DND-41 (cell line): ENCODE results near the gene CHN2.

Experiments used
- ATAC-seq: fragments of 200-7000 bp; cut with Tn5 transposase; 3 replicates; pipeline ENCODE4 v1.9.1; 2021; ENCODE audit warnings: low read depth; ENCODE audit not compliant: insufficient read depth
- DNase-seq: peaks from one replicate; pipeline ENCODE4 v3.0.0-alpha.2; 2020
- H2AFZ ChIP-seq: 2 replicates; pipeline ENCODE4 v1.6.0; 2012; ENCODE audit warnings: low read depth, low read length
- H3K27ac ChIP-seq: 2 replicates; pipeline ENCODE4 v1.5.1; 2012; ENCODE audit warnings: low read length, inconsistent platforms
- H3K27me3 ChIP-seq: fragments of 200-600 bp; sonication (generic); 2 replicates; pipeline ENCODE4 v1.6.0; 2012; ENCODE audit warnings: low read length, mild to moderate bottlenecking, inconsistent platforms; ENCODE audit not compliant: insufficient read depth, poor library complexity
- H3K36me3 ChIP-seq: 2 replicates; pipeline ENCODE4 v1.5.1; 2012; ENCODE audit warnings: low read length, inconsistent platforms; ENCODE audit not compliant: insufficient read depth
- H3K4me1 ChIP-seq: 2 replicates; pipeline ENCODE4 v1.5.1; 2012; ENCODE audit warnings: mild to moderate bottlenecking, low read length; ENCODE audit not compliant: insufficient read depth
- H3K4me2 ChIP-seq: 2 replicates; pipeline ENCODE4 v1.6.0; 2012; ENCODE audit warnings: mild to moderate bottlenecking, moderate library complexity, low read length, inconsistent platforms; ENCODE audit not compliant: insufficient read depth
- H3K4me3 ChIP-seq, 2 experiments: fragments of 200-600 bp in 1 of 2; shearing (Covaris generic) in 1 of 2; 2 replicates each; pipeline ENCODE4 v1.5.1; 2012 to 2016; ENCODE audit warnings: inconsistent platforms in 2 of 2, low read length in 2 of 2, mild to moderate bottlenecking in 2 of 2, low read depth in 1 of 2, moderate library complexity in 1 of 2
- H3K79me2 ChIP-seq: 2 replicates; pipeline ENCODE4 v1.6.0; 2012; ENCODE audit warnings: low read length, inconsistent platforms; ENCODE audit not compliant: insufficient read depth
- H3K9ac ChIP-seq: 2 replicates; pipeline ENCODE4 v1.6.0; 2012; ENCODE audit warnings: low read depth, mild to moderate bottlenecking, inconsistent platforms, low read length, moderate library complexity
- H3K9me3 ChIP-seq: 2 replicates; pipeline ENCODE4 v1.5.1; 2012; ENCODE audit warnings: low read length, moderate library complexity, mild to moderate bottlenecking, inconsistent platforms; ENCODE audit not compliant: insufficient read depth, severe bottlenecking
- H4K20me1 ChIP-seq: 2 replicates; pipeline ENCODE4 v1.6.0; 2012; ENCODE audit warnings: low read length; ENCODE audit not compliant: insufficient read depth
- EZH2 ChIP-seq: IDR thresholded peaks from 3 replicates; pipeline ENCODE4 v1.6.1; 2012; ENCODE audit warnings: borderline replicate concordance, low read depth, mild to moderate bottlenecking, moderate library complexity, low read length, inconsistent platforms; ENCODE audit not compliant: severe bottlenecking
- TF ChIP-seq, protein P1 (sequence below): IDR thresholded peaks from 2 replicates; pipeline ENCODE4 v1.5.1; 2012; ENCODE audit warnings: borderline replicate concordance, low read length, moderate library complexity, mild to moderate bottlenecking; ENCODE audit not compliant: poor library complexity, severe bottlenecking; ENCODE audit errors: extremely low read depth

Gene CHN2

DNA sequence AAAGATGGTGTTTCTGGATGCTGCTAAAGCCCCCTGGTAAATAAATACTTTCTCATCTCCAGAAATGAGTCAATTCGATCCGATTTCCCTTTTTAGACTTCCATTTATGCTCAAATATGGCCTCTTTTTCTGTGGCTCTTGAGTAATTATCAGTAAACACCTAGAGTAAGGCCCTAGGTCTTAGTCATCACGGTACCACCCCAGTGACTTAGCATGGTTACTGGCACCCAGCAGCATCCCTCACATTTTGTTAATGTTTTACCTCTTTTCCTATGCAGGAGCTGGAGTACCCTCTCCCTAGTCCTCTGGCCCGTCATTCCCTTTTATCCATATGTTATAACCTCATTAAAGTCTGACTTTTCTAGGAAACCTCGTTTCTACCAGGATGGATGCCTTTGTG lies 19.5 kb downstream of the CHN2 start:
- DNase-seq (no peak), ATAC-seq (no peak)
- H3K4me2 ChIP-seq: no peak overlapping the region

DNA sequence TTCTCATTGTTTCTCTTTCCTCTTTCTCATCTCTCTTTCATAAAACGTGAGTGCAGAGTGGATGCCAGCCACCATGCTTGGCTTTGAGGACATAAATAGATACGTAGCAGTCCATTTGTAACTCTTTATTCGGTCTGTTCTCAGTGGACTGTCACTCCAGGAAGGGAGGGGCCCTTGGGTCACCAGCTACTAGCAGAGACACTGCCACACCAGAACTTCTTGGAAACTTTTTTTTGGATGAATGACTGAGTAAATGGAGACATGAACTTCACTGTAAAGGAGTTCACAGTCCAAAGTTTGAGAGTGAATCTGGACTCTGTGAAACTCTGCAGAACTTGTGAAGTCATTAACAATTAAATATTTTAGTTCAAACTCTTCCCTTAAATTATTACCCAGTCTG lies 20.2 kb downstream of the CHN2 start:
- Histone ChIP-seq H3K36me3 (no peaks in the 10 kb centered on the region), H4K20me1 (no peaks in the 10 kb centered on the region), H3K27ac (no peak overlapping the region), H3K4me3 (no peak overlapping the region), H3K4me2 (no peak overlapping the region), H3K9me3 (no peaks in the 10 kb centered on the region), H3K79me2 (no peaks in the 10 kb centered on the region), H2AFZ (no peak overlapping the region), H3K4me1 (no peaks in the 10 kb centered on the region), H3K27me3 (no peaks in the 10 kb centered on the region), H3K9ac (no peak overlapping the region)
- ATAC-seq (no peak), DNase-seq (no peak)
- TF ChIP-seq EZH2: no peak
- TF ChIP-seq, protein P1, sequence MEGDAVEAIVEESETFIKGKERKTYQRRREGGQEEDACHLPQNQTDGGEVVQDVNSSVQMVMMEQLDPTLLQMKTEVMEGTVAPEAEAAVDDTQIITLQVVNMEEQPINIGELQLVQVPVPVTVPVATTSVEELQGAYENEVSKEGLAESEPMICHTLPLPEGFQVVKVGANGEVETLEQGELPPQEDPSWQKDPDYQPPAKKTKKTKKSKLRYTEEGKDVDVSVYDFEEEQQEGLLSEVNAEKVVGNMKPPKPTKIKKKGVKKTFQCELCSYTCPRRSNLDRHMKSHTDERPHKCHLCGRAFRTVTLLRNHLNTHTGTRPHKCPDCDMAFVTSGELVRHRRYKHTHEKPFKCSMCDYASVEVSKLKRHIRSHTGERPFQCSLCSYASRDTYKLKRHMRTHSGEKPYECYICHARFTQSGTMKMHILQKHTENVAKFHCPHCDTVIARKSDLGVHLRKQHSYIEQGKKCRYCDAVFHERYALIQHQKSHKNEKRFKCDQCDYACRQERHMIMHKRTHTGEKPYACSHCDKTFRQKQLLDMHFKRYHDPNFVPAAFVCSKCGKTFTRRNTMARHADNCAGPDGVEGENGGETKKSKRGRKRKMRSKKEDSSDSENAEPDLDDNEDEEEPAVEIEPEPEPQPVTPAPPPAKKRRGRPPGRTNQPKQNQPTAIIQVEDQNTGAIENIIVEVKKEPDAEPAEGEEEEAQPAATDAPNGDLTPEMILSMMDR: no peak

More for the DNA sequence above, 19.5 kb downstream of the CHN2 start:
- no peak overlapping the region for H3K4me3 ChIP-seq
- no peaks in the 10 kb centered on the region for H3K27me3 ChIP-seq
- no peak overlapping the region for H2AFZ ChIP-seq
- no peaks in the 10 kb centered on the region for H3K9me3 ChIP-seq
- no peaks in the 10 kb centered on the region for H3K4me1 ChIP-seq
- no peaks in the 10 kb centered on the region for H3K79me2 ChIP-seq
- no peak overlapping the region for H3K9ac ChIP-seq
- H3K36me3 ChIP-seq: no peaks in the 10 kb centered on the region
- no peak for TF ChIP-seq EZH2
- TF ChIP-seq, protein P1: no peak
- no peaks in the 10 kb centered on the region for H4K20me1 ChIP-seq
- no peak overlapping the region for H3K27ac ChIP-seq

DNA sequence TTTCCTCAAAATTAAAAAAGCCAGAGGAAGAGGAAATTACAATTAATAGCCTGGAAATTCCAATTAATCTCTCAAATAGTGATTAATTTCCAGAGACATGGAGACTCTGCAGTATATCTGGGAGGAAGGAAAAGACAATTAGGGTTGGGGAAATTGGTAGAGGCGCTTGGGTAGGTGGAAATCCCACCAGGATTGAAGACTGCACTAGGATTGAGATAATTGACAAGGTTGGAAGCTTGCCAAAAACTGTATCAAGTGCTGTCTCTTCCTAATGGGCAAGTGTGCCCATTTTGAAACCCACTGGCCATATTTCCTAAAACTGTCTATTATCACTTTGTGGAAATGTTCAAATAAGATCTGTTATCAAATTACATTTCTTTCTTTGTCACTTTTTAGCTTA lies 21.6 kb downstream of the CHN2 start:
- Histone ChIP-seq H3K9ac (no peak overlapping the region), H3K79me2 (no peaks in the 10 kb centered on the region), H3K4me1 (no peaks in the 10 kb centered on the region), H2AFZ (no peak overlapping the region), H3K4me3 (no peak overlapping the region), H4K20me1 (no peaks in the 10 kb centered on the region), H3K9me3 (no peaks in the 10 kb centered on the region), H3K36me3 (no peaks in the 10 kb centered on the region), H3K4me2 (no peak overlapping the region), H3K27me3 (no peaks in the 10 kb centered on the region), H3K27ac (no peak overlapping the region)
- no peak for DNase-seq
- TF ChIP-seq EZH2: no peak
- TF ChIP-seq, protein P1: no peak
- no peak for ATAC-seq

DNA sequence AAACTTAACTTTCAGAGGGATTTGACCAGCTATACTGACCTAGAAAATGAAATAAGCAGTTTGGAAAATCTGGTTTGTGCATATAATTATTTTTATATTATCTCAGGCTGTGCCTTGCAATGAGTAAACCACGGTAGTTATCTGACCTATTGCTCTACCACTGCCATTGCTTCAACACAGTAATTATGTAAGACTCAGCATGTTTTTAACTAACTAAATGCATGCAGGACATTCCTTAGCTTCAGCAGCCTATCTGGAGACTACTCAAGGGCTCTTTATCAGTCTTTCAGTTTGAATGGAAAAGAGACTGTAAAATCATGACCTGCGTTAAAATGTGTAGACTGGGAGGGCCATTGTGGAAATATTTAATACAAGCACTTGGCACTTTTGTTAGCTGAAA lies 22.5 kb downstream of the CHN2 start:
- TF ChIP-seq EZH2: no peak
- TF ChIP-seq, protein P1: no peak

More for the DNA sequence above, 22.5 kb downstream of the CHN2 start:
- Histone ChIP-seq H3K27ac (no peak overlapping the region), H3K9ac (no peak overlapping the region), H2AFZ (no peak overlapping the region), H3K27me3 (no peaks in the 10 kb centered on the region), H3K4me1 (no peaks in the 10 kb centered on the region), H3K36me3 (no peaks in the 10 kb centered on the region), H4K20me1 (no peaks in the 10 kb centered on the region), H3K4me2 (no peak overlapping the region), H3K79me2 (no peaks in the 10 kb centered on the region), H3K4me3 (no peak overlapping the region), H3K9me3 (peaks cover 3% of the 10 kb centered on the region)
- DNase-seq (no peak), ATAC-seq (no peak)
